HEK293 (cell line): ENCODE data around the gene MRPL33.

ENCODE experiments used
- KLF1 ChIP-seq: fragments of 450-650 bp; formaldehyde crosslinking; IDR thresholded peaks from 2 replicates; pipeline ENCODE4 v1.5.1; 2016; ENCODE audit warnings: missing biosample characterization, missing genetic modification characterization
- KLF10 ChIP-seq: fragments of 450-650 bp; IDR thresholded peaks from 2 replicates; pipeline ENCODE4 v1.5.1; 2018; ENCODE audit warnings: missing biosample characterization, mild to moderate bottlenecking, missing genetic modification characterization
- KLF8 ChIP-seq: fragments of 450-650 bp; formaldehyde crosslinking; IDR thresholded peaks from 2 replicates; pipeline ENCODE4 v1.5.1; 2016; ENCODE audit warnings: missing biosample characterization, missing genetic modification characterization
- SETDB1 ChIP-seq: IDR thresholded peaks from one replicate; pipeline ENCODE4 v1.6.1; 2017; ENCODE audit warnings: mild to moderate bottlenecking, low read length, moderate library complexity, mixed read lengths; ENCODE audit not compliant: insufficient read length
- ZBTB20 ChIP-seq: fragments of 450-650 bp; formaldehyde crosslinking; IDR thresholded peaks from 2 replicates; pipeline ENCODE4 v1.5.1; 2016; ENCODE audit warnings: missing biosample characterization, missing genetic modification characterization
- ZBTB48 ChIP-seq: fragments of 450-650 bp; formaldehyde crosslinking; IDR thresholded peaks from 2 replicates; pipeline ENCODE4 v1.5.1; 2016; ENCODE audit warnings: missing biosample characterization, missing genetic modification characterization
- ZNF133 ChIP-seq: fragments of 450-650 bp; formaldehyde crosslinking; IDR thresholded peaks from 2 replicates; pipeline ENCODE4 v1.5.1; 2016; ENCODE audit warnings: missing biosample characterization, missing genetic modification characterization
- ZNF239 ChIP-seq: fragments of 450-650 bp; formaldehyde crosslinking; IDR thresholded peaks from 2 replicates; pipeline ENCODE4 v1.5.1; 2016; ENCODE audit warnings: missing biosample characterization, missing genetic modification characterization
- ZNF266 ChIP-seq: fragments of 450-650 bp; formaldehyde crosslinking; IDR thresholded peaks from 2 replicates; pipeline ENCODE4 v1.5.1; 2016; ENCODE audit warnings: missing biosample characterization, missing genetic modification characterization, low read depth
- ZNF324 ChIP-seq: fragments of 450-650 bp; formaldehyde crosslinking; IDR thresholded peaks from 2 replicates; pipeline ENCODE4 v1.5.1; 2016; ENCODE audit warnings: missing biosample characterization, missing genetic modification characterization
- ZNF596 ChIP-seq: fragments of 450-650 bp; IDR thresholded peaks from 2 replicates; pipeline ENCODE4 v1.5.0; 2018; ENCODE audit warnings: missing biosample characterization, mild to moderate bottlenecking, missing genetic modification characterization, moderate library complexity
- ZNF677 ChIP-seq: fragments of 450-650 bp; IDR thresholded peaks from 2 replicates; pipeline ENCODE4 v1.5.0; 2018; ENCODE audit warnings: missing biosample characterization, mild to moderate bottlenecking, missing genetic modification characterization, moderate library complexity
- ZNF785 ChIP-seq: fragments of 450-650 bp; formaldehyde crosslinking; IDR thresholded peaks from 2 replicates; pipeline ENCODE4 v1.5.1; 2016; ENCODE audit warnings: missing biosample characterization, missing genetic modification characterization
- ZNF792 ChIP-seq: fragments of 450-650 bp; formaldehyde crosslinking; IDR thresholded peaks from 2 replicates; pipeline ENCODE4 v1.5.1; 2016; ENCODE audit warnings: missing biosample characterization, missing genetic modification characterization
- TF ChIP-seq, protein P1 (sequence below): fragments of 450-650 bp; formaldehyde crosslinking; IDR thresholded peaks from 2 replicates; pipeline ENCODE4 v1.5.1; 2016; ENCODE audit warnings: missing biosample characterization, missing genetic modification characterization
- TF ChIP-seq, protein P2 (sequence below): fragments of 450-650 bp; formaldehyde crosslinking; IDR thresholded peaks from 2 replicates; pipeline ENCODE4 v1.5.1; 2016; ENCODE audit warnings: missing biosample characterization, missing genetic modification characterization
- TF ChIP-seq, protein P3 (sequence below): fragments of 450-650 bp; formaldehyde crosslinking; IDR thresholded peaks from 2 replicates; pipeline ENCODE4 v1.5.1; 2016; ENCODE audit warnings: missing biosample characterization, missing genetic modification characterization
- TF ChIP-seq, protein P4 (sequence below): fragments of 450-650 bp; IDR thresholded peaks from 2 replicates; pipeline ENCODE4 v1.5.1; 2018; ENCODE audit warnings: missing biosample characterization, missing genetic modification characterization
- TF ChIP-seq, protein P5 (sequence below): fragments of 450-650 bp; formaldehyde crosslinking; IDR thresholded peaks from 2 replicates; pipeline ENCODE4 v1.5.1; 2016; ENCODE audit warnings: missing biosample characterization, missing genetic modification characterization
- TF ChIP-seq, protein P6 (sequence below): fragments of 450-650 bp; formaldehyde crosslinking; IDR thresholded peaks from 2 replicates; pipeline ENCODE4 v1.5.1; 2016; ENCODE audit warnings: missing biosample characterization, missing genetic modification characterization
- TF ChIP-seq, protein P7 (sequence below): fragments of 450-650 bp; formaldehyde crosslinking; conservative IDR thresholded peaks from 2 replicates; pipeline ENCODE4 v1.5.1; 2016; ENCODE audit warnings: low read depth, missing biosample characterization, missing genetic modification characterization
- TF ChIP-seq, protein P8 (sequence below): fragments of 450-650 bp; formaldehyde crosslinking; IDR thresholded peaks from 2 replicates; pipeline ENCODE4 v1.5.1; 2017; ENCODE audit warnings: missing biosample characterization, missing genetic modification characterization

The MRPL33 gene

DNA sequence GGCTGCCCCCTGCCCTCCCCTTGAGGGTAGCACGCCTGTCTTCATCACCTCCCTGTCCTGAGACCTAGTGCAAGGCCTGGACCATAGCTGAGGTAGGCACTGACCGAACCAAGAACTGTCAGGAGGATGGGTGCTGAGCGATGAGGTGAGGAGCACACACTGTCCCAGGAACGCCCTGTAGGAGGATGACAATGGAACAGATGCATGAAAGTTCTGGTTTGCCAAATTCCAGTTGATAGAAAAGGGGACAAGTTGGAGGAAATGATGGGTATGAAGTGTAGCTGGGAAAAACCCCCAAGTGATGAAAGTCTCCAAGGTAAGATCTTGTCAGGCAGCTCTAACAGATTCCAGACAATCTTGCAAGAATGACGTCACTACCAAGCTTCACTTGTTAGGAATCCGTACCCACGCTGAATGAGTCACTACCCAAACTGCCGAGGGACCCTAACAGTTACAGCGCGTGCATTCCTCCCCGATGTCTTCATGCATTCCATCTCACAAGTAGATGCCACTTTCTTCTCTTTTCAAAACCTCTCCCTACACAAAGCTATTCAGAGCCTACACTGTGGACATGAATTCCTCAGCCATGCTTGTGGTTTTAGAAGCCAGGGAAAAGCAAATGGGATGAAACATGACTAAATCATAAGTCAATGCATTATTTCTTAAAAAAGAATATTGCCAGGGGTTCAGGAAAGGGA, 27.6 kb downstream of the MRPL33 start (continued):
- TF ChIP-seq, protein P1, sequence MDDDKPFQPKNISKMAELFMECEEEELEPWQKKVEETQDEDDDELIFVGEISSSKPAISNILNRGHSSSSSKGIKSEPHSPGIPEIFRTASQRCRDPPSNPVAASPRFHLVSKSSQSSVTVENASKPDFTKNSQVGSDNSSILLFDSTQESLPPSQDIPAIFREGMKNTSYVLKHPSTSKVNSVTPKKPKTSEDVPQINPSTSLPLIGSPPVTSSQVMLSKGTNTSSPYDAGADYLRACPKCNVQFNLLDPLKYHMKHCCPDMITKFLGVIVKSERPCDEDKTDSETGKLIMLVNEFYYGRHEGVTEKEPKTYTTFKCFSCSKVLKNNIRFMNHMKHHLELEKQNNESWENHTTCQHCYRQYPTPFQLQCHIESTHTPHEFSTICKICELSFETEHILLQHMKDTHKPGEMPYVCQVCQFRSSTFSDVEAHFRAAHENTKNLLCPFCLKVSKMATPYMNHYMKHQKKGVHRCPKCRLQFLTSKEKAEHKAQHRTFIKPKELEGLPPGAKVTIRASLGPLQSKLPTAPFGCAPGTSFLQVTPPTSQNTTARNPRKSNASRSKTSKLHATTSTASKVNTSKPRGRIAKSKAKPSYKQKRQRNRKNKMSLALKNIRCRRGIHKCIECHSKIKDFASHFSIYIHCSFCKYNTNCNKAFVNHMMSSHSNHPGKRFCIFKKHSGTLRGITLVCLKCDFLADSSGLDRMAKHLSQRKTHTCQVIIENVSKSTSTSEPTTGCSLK (tag by site-specific recombination): no peak
- TF ChIP-seq ZBTB48 (tag by site-specific recombination) (peak; percentile 82), ZNF324 (tag by site-specific recombination) (peak; percentile 78; the same call in 1 of the 2 replicates), ZNF677 (tag by site-specific recombination) (no peak), SETDB1 (no peak), ZNF792 (tag by site-specific recombination) (no peak), ZBTB20 (tag by site-specific recombination) (no peak), ZNF239 (tag by site-specific recombination) (no peak), KLF8 (peak; percentile 80), ZNF266 (tag by site-specific recombination) (no peak), KLF10 (peak; percentile 30; the same call in 1 of the 2 replicates), KLF1 (tag by site-specific recombination) (no peak), ZNF133 (tag by site-specific recombination) (no peak), ZNF785 (no peak), ZNF596 (tag by site-specific recombination) (no peak)
- TF ChIP-seq, protein P2, sequence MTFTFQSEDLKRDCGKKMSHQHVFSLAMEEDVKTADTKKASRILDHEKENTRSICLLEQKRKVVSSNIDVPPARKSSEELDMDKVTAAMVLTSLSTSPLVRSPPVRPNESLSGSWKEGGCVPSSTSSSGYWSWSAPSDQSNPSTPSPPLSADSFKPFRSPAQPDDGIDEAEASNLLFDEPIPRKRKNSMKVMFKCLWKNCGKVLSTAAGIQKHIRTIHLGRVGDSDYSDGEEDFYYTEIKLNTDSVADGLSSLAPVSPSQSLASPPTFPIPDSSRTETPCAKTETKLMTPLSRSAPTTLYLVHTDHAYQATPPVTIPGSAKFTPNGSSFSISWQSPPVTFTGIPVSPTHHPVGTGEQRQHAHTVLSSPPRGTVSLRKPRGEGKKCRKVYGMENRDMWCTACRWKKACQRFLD (tag by site-specific recombination): no peak
- TF ChIP-seq, protein P3, sequence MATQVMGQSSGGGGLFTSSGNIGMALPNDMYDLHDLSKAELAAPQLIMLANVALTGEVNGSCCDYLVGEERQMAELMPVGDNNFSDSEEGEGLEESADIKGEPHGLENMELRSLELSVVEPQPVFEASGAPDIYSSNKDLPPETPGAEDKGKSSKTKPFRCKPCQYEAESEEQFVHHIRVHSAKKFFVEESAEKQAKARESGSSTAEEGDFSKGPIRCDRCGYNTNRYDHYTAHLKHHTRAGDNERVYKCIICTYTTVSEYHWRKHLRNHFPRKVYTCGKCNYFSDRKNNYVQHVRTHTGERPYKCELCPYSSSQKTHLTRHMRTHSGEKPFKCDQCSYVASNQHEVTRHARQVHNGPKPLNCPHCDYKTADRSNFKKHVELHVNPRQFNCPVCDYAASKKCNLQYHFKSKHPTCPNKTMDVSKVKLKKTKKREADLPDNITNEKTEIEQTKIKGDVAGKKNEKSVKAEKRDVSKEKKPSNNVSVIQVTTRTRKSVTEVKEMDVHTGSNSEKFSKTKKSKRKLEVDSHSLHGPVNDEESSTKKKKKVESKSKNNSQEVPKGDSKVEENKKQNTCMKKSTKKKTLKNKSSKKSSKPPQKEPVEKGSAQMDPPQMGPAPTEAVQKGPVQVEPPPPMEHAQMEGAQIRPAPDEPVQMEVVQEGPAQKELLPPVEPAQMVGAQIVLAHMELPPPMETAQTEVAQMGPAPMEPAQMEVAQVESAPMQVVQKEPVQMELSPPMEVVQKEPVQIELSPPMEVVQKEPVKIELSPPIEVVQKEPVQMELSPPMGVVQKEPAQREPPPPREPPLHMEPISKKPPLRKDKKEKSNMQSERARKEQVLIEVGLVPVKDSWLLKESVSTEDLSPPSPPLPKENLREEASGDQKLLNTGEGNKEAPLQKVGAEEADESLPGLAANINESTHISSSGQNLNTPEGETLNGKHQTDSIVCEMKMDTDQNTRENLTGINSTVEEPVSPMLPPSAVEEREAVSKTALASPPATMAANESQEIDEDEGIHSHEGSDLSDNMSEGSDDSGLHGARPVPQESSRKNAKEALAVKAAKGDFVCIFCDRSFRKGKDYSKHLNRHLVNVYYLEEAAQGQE (tag by site-specific recombination): no peak
- TF ChIP-seq, protein P4, sequence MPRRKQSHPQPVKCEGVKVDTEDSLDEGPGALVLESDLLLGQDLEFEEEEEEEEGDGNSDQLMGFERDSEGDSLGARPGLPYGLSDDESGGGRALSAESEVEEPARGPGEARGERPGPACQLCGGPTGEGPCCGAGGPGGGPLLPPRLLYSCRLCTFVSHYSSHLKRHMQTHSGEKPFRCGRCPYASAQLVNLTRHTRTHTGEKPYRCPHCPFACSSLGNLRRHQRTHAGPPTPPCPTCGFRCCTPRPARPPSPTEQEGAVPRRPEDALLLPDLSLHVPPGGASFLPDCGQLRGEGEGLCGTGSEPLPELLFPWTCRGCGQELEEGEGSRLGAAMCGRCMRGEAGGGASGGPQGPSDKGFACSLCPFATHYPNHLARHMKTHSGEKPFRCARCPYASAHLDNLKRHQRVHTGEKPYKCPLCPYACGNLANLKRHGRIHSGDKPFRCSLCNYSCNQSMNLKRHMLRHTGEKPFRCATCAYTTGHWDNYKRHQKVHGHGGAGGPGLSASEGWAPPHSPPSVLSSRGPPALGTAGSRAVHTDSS (tag by site-specific recombination): no peak
- TF ChIP-seq, protein P5, sequence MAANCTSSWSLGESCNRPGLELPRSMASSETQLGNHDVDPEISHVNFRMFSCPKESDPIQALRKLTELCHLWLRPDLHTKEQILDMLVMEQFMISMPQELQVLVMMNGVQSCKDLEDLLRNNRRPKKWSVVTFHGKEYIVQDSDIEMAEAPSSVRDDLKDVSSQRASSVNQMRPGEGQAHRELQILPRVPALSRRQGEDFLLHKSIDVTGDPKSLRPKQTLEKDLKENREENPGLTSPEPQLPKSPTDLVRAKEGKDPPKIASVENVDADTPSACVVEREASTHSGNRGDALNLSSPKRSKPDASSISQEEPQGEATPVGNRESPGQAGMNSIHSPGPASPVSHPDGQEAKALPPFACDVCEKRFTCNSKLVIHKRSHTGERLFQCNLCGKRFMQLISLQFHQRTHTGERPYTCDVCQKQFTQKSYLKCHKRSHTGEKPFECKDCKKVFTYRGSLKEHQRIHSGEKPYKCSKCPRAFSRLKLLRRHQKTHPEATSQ: no peak
- TF ChIP-seq, protein P6, sequence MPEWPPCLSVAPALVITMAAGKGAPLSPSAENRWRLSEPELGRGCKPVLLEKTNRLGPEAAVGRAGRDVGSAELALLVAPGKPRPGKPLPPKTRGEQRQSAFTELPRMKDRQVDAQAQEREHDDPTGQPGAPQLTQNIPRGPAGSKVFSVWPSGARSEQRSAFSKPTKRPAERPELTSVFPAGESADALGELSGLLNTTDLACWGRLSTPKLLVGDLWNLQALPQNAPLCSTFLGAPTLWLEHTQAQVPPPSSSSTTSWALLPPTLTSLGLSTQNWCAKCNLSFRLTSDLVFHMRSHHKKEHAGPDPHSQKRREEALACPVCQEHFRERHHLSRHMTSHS (tag by site-specific recombination): no peak
- TF ChIP-seq, protein P7, sequence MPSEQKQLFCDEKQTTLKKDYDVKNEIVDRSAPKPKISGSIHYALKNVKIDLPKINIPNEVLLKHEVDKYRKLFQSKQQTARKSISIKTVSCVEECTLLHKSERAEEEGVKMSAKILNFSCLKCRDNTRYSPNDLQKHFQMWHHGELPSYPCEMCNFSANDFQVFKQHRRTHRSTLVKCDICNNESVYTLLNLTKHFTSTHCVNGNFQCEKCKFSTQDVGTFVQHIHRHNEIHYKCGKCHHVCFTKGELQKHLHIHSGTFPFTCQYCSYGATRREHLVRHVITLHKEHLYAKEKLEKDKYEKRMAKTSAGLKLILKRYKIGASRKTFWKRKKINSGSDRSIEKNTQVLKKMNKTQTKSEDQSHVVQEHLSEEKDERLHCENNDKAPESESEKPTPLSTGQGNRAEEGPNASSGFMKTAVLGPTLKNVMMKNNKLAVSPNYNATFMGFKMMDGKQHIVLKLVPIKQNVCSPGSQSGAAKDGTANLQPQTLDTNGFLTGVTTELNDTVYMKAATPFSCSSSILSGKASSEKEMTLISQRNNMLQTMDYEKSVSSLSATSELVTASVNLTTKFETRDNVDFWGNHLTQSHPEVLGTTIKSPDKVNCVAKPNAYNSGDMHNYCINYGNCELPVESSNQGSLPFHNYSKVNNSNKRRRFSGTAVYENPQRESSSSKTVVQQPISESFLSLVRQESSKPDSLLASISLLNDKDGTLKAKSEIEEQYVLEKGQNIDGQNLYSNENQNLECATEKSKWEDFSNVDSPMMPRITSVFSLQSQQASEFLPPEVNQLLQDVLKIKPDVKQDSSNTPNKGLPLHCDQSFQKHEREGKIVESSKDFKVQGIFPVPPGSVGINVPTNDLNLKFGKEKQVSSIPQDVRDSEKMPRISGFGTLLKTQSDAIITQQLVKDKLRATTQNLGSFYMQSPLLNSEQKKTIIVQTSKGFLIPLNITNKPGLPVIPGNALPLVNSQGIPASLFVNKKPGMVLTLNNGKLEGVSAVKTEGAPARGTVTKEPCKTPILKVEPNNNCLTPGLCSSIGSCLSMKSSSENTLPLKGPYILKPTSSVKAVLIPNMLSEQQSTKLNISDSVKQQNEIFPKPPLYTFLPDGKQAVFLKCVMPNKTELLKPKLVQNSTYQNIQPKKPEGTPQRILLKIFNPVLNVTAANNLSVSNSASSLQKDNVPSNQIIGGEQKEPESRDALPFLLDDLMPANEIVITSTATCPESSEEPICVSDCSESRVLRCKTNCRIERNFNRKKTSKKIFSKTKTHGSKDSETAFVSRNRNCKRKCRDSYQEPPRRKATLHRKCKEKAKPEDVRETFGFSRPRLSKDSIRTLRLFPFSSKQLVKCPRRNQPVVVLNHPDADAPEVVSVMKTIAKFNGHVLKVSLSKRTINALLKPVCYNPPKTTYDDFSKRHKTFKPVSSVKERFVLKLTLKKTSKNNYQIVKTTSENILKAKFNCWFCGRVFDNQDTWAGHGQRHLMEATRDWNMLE: 0 out of 2 replicates have a peak, but pooled peaks have one; percentile 36
- TF ChIP-seq, protein P8, sequence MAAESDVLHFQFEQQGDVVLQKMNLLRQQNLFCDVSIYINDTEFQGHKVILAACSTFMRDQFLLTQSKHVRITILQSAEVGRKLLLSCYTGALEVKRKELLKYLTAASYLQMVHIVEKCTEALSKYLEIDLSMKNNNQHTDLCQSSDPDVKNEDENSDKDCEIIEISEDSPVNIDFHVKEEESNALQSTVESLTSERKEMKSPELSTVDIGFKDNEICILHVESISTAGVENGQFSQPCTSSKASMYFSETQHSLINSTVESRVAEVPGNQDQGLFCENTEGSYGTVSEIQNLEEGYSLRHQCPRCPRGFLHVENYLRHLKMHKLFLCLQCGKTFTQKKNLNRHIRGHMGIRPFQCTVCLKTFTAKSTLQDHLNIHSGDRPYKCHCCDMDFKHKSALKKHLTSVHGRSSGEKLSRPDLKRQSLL (tag by site-specific recombination): no peak
